Cardiac muscle cell (in vitro differentiated cells and primary cell): ENCODE results near the gene LIPE. TPM values are rescaled to one million over a fixed set of nuclear protein-coding genes. Genes with fewer than 3 reads are reported as not detected.

Source experiments
- DNase-seq, 2 donors: peaks; one replicate each; pipeline versions ENCODE4 v3.0.0 to v3.0.0-alpha.2; 2010 to 2017; ENCODE audit warnings: low read depth in 1 of 2, low spot score in 1 of 2
- H3K27ac ChIP-seq: fragments of 200-600 bp; sonication (generic); 2 replicates; pipeline ENCODE4 v1.5.1; 2016
- H3K27me3 ChIP-seq: fragments of 200-600 bp; sonication (generic); 2 replicates; pipeline ENCODE4 v1.6.0; 2016; ENCODE audit warnings: control low read depth
- H3K36me3 ChIP-seq: fragments of 200-600 bp; sonication (generic); 2 replicates; pipeline ENCODE4 v1.5.1; 2016; ENCODE audit warnings: control low read depth
- H3K4me1 ChIP-seq: fragments of 200-600 bp; sonication (generic); 2 replicates; pipeline ENCODE4 v1.8.1; 2017; ENCODE audit warnings: low read depth, mild to moderate bottlenecking, mixed run types
- H3K4me3 ChIP-seq: fragments of 200-600 bp; sonication (generic); 2 replicates; pipeline ENCODE4 v1.5.1; 2016; ENCODE audit warnings: mild to moderate bottlenecking
- H3K9me3 ChIP-seq: fragments of 200-600 bp; sonication (generic); 2 replicates; pipeline ENCODE4 v1.5.1; 2017; ENCODE audit warnings: low read depth, mild to moderate bottlenecking, control low read depth
- polyA plus RNA-seq: library from polyadenylated mRNA; unstranded; fragments of >200 nt; fragmentation: Nextera tagmentation; extraction: Ambion mirVana; gene quantifications from 2 replicates; pipeline ENCODE4 v1.2.1, GENCODE V29; 2016
- total RNA-seq: library from RNA; depleted of rRNA; stranded (reverse); fragments of >200 nt; gene quantifications from 2 replicates; pipeline ENCODE4 v1.2.3, GENCODE V29; 2016
- TF ChIP-seq, protein P1 (sequence below): IDR thresholded peaks from 2 replicates; pipeline ENCODE4 v1.5.1; 2012; ENCODE audit warnings: low read depth, mild to moderate bottlenecking, low read length

LIPE gene
- total and polyA plus RNA-seq, 2 experiments from 2014 or later: 20.2 to 24.4 TPM

DNA sequence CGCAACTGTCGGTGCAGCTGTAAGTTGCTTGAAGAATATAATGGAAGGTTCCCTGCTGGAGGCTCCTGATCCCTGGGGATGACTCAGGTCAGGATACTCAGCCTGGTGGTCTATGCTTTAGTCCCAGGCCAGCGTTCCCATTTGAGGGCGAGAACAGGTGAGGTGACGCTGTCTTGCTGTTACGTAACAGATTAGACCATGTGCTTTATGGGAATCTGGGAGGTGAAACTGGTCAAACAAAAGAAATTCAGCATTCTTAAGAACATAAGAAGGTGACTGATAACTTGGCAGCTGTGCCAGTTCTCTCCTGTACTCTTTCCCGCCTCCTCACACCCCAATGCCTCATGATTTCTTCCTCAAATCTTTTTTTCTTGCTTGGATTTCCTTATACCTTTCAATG is 15.6 kb upstream of the LIPE start, which contains the start of gene CXCL17:
Gene CXCL17, minus strand, starts transcription at position 114 of the 400 bp plus-strand sequence. CDS start 114 bp downstream, outside the sequence.
- no peaks in the 10 kb centered on the region for H3K36me3 ChIP-seq
- TF ChIP-seq, protein P1, sequence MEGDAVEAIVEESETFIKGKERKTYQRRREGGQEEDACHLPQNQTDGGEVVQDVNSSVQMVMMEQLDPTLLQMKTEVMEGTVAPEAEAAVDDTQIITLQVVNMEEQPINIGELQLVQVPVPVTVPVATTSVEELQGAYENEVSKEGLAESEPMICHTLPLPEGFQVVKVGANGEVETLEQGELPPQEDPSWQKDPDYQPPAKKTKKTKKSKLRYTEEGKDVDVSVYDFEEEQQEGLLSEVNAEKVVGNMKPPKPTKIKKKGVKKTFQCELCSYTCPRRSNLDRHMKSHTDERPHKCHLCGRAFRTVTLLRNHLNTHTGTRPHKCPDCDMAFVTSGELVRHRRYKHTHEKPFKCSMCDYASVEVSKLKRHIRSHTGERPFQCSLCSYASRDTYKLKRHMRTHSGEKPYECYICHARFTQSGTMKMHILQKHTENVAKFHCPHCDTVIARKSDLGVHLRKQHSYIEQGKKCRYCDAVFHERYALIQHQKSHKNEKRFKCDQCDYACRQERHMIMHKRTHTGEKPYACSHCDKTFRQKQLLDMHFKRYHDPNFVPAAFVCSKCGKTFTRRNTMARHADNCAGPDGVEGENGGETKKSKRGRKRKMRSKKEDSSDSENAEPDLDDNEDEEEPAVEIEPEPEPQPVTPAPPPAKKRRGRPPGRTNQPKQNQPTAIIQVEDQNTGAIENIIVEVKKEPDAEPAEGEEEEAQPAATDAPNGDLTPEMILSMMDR: no peak
- no peaks in the 10 kb centered on the region for H3K27me3 ChIP-seq
- no peak within 1 kb of the TSS for H3K4me3 ChIP-seq
- DNase-seq: no peak
- H3K4me1 ChIP-seq: peaks cover 2% of the 10 kb centered on the region
- no peaks in the 10 kb centered on the region for H3K9me3 ChIP-seq
- H3K27ac ChIP-seq: no peak within 1 kb of the TSS

DNA sequence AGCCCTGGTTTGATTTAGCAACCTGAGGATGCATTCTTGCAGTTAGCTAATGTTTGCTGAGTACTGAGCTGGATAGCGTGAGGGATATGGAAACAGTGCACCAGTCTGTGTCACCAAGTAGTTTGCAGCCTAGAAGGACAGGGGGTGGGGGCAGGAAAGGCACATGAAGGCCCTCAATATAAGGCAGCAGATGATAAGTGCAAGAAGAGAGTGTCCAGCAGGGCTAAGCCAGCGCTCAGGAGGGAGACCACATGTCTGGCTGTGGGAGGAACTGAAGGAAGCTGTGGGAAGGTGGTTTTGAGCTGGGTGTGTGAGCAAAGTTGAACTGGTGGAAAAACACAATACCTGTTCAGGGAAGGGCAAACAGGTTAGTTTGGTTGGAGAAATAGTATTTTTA is 13.9 kb upstream of the LIPE start:
- Histone ChIP-seq H3K4me1 (peaks cover 2% of the 10 kb centered on the region), H3K27me3 (no peaks in the 10 kb centered on the region), H3K4me3 (no peak overlapping the region), H3K27ac (no peak overlapping the region), H3K36me3 (no peaks in the 10 kb centered on the region), H3K9me3 (no peaks in the 10 kb centered on the region)
- TF ChIP-seq, protein P1: no peak
- no peak for DNase-seq

DNA sequence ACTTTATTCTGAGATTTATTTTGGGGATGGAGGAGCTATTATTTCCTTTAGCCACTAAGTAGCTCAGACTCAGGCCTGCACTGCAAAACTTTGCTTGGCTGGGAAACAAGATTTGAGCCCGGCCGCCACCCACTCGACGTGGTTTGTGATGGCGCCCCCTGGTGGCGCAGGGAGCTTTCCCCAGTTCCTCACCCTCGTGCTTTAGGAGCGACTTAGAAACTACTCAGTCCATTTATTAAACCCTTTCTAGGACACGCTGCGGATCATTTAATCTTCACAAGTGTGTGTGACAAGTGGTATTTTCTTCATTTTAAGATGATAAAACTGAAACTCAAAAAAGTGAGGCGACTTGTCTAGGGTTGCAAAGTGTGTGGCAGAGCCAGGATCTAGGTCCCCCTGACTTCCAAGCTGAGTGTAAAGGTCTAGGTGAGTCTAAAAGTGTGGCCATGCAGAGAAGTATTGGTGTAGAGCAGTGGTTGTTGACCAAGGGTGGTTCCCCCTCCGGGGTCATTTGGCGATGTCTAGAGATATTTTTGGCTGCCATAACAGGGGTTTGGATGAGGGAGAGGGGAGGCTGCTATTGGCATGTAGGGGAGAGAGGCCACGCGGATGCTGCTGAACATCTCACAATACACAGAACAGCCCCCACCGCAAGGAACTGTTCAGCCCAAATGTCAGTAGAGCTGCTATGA is 13.3 kb upstream of the LIPE start:
- Histone ChIP-seq H3K4me3 (no peak overlapping the region), H3K9me3 (no peaks in the 10 kb centered on the region)
- TF ChIP-seq, protein P1: peak; percentile 99

DNA sequence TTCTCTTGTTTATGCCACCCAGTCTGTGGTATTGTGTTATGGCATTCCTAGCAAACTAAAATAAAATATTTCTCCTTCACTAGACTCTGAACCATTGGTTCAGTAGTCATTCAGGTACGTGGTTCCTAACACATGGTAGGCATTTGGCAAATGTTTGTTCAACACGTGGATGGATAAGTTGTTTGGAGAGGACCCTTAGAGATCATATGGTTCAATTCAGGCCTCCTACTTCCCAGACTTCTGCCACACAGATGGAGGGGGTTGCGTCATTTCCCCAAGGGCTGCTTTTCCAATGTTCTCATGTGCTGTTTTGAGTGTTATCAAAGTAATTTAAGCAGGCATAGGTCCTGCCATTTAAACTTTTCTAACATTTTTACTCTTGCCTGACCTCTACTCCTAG is 8.8 kb upstream of the LIPE start:
- TF ChIP-seq, protein P1: no peak
- Histone ChIP-seq H3K36me3 (no peaks in the 10 kb centered on the region), H3K27me3 (no peaks in the 10 kb centered on the region), H3K4me3 (no peak overlapping the region), H3K27ac (no peak overlapping the region), H3K9me3 (no peaks in the 10 kb centered on the region), H3K4me1 (peaks cover 8% of the 10 kb centered on the region)
- peak in 1 of 2 donors; percentile 69 for DNase-seq

More for the DNA sequence above, 13.3 kb upstream of the LIPE start:
- H3K36me3 ChIP-seq: no peaks in the 10 kb centered on the region
- H3K4me1 ChIP-seq: peaks cover 2% of the 10 kb centered on the region
- peak; percentile 84 to 85 for DNase-seq
- no peak overlapping the region for H3K27ac ChIP-seq
- H3K27me3 ChIP-seq: no peaks in the 10 kb centered on the region

DNA sequence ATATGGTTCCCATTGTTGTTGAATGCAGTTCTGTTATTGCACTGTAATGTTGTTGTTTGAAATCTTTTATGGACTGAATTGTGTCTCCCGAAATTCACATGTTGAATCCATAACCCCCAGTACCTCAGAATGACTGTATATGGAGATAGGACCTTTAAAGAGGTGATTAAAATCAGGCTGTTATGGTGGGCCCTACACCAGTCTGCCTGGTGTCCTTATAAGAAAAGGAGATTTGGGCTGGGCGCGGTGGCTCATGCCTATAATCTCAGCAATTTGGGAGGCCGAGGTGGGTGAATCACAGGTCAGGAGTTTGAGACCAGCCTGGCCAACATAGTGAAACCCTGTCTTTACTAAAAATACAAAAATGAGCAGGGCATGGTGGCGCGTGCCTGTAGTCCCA is 8.1 kb upstream of the LIPE start:
- no peak for DNase-seq
- Histone ChIP-seq H3K36me3 (no peaks in the 10 kb centered on the region), H3K27me3 (no peaks in the 10 kb centered on the region), H3K4me1 (peaks cover 6% of the 10 kb centered on the region), H3K27ac (no peak overlapping the region), H3K4me3 (no peak overlapping the region), H3K9me3 (no peaks in the 10 kb centered on the region)
- TF ChIP-seq, protein P1: no peak
